Measurements from ENCODE around the gene CTSO. TPM values are rescaled to one million over a fixed set of nuclear protein-coding genes. Genes with fewer than 3 reads are reported as not detected.

CTSO gene
- total RNA-seq, 1 donor from 2014 or later, result 3.7 TPM

GRCh38 chr4:155954939-155955338, 1.3 kb upstream of the CTSO start:
- DNase-seq (ENCODE audit: low spot score, unreplicated experiment), result no peak
- peaks cover 4% of the 10 kb centered on the region for H3K9me3 Mint-ChIP-seq (ENCODE audit: low read depth)
- H3K27ac Mint-ChIP-seq, result no peak overlapping the region
- H3K27me3 Mint-ChIP-seq, result no peaks in the 10 kb centered on the region
- H3K4me1 Mint-ChIP-seq (ENCODE audit: low read depth), result peaks cover 7% of the 10 kb centered on the region
- H3K36me3 Mint-ChIP-seq (ENCODE audit: insufficient read depth), result no peaks in the 10 kb centered on the region
- TF ChIP-seq CTCF (IDR thresholded peaks at IDR 0.05; ENCODE audit: unreplicated experiment), result no peak
- no peak overlapping the region for H3K4me3 Mint-ChIP-seq (ENCODE audit: low read depth)

GRCh38 chr4:155954118-155954685, 536 bp upstream of the CTSO start:
- Mint-ChIP-seq H3K9me3 (ENCODE audit: low read depth) (peaks cover 4% of the 10 kb centered on the region), H3K4me3 (ENCODE audit: low read depth) (peak overlapping the region; percentile 88), H3K36me3 (ENCODE audit: insufficient read depth) (no peaks in the 10 kb centered on the region), H3K27ac (peak overlapping the region; percentile 93), H3K4me1 (ENCODE audit: low read depth) (peaks cover 7% of the 10 kb centered on the region), H3K27me3 (no peaks in the 10 kb centered on the region)
- DNase-seq (ENCODE audit: low spot score, unreplicated experiment), result no peak
- TF ChIP-seq CTCF (IDR thresholded peaks at IDR 0.05; ENCODE audit: unreplicated experiment), result no peak

- Mint-ChIP-seq H3K36me3 (ENCODE audit: insufficient read depth) (no peaks in the 10 kb centered on the region), H3K9me3 (ENCODE audit: low read depth) (peaks cover 2% of the 10 kb centered on the region), H3K4me1 (ENCODE audit: low read depth) (peaks cover 7% of the 10 kb centered on the region), H3K4me3 (ENCODE audit: low read depth) (no peak overlapping the region), H3K27ac (no peak overlapping the region), H3K27me3 (no peaks in the 10 kb centered on the region)
- DNase-seq (ENCODE audit: low spot score, unreplicated experiment), result no peak
- TF ChIP-seq CTCF (IDR thresholded peaks at IDR 0.05; ENCODE audit: unreplicated experiment), result no peak
These were observed 1.2 kb downstream of the CTSO start for GRCh38 chr4:155952501-155952901.

- no peak overlapping the region for H3K4me3 Mint-ChIP-seq (ENCODE audit: low read depth)
- peaks cover 7% of the 10 kb centered on the region for H3K4me1 Mint-ChIP-seq (ENCODE audit: low read depth)
- TF ChIP-seq CTCF (IDR thresholded peaks at IDR 0.05; ENCODE audit: unreplicated experiment), result no peak
- H3K9me3 Mint-ChIP-seq (ENCODE audit: low read depth), result no peaks in the 10 kb centered on the region
- no peaks in the 10 kb centered on the region for H3K27me3 Mint-ChIP-seq
- no peak for DNase-seq (ENCODE audit: low spot score, unreplicated experiment)
- no peak overlapping the region for H3K27ac Mint-ChIP-seq
- H3K36me3 Mint-ChIP-seq (ENCODE audit: insufficient read depth), result no peaks in the 10 kb centered on the region
These were observed 3.2 kb downstream of the CTSO start for GRCh38 chr4:155950461-155950860.

GRCh38 chr4:155948541-155948940, 5.1 kb downstream of the CTSO start:
- no peaks in the 10 kb centered on the region for H3K36me3 Mint-ChIP-seq (ENCODE audit: insufficient read depth)
- no peak for TF ChIP-seq CTCF (IDR thresholded peaks at IDR 0.05; ENCODE audit: unreplicated experiment)
- peaks cover 8% of the 10 kb centered on the region for H3K4me1 Mint-ChIP-seq (ENCODE audit: low read depth)

More at GRCh38 chr4:155948541-155948940, 5.1 kb downstream of the CTSO start:
- Mint-ChIP-seq H3K9me3 (ENCODE audit: low read depth) (no peaks in the 10 kb centered on the region), H3K27ac (no peak overlapping the region), H3K4me3 (ENCODE audit: low read depth) (no peak overlapping the region), H3K27me3 (no peaks in the 10 kb centered on the region)
- DNase-seq (ENCODE audit: low spot score, unreplicated experiment), result no peak
